HepG2 (cell line): Measurements from ENCODE around the gene DLX1. TPM values are rescaled to one million over a fixed set of nuclear protein-coding genes. Genes with fewer than 3 reads are reported as not detected.

Source experiments
- AHR ChIP-seq: IDR thresholded peaks from 2 replicates; pipeline ENCODE4 v1.6.1; 2018; ENCODE audit warnings: missing genetic modification reagents, missing compliant biosample characterization
- ATRX ChIP-seq: sonication (generic); formaldehyde crosslinking; IDR thresholded peaks from 2 replicates; pipeline ENCODE4 v1.4.0; 2020; ENCODE audit warnings: missing genetic modification reagents, borderline replicate concordance
- BRCA1 ChIP-seq: sonication (generic); formaldehyde crosslinking; IDR thresholded peaks from 2 replicates; pipeline ENCODE4 v1.4.0; 2020; ENCODE audit warnings: missing genetic modification reagents
- DZIP1 ChIP-seq: sonication (generic); formaldehyde crosslinking; IDR thresholded peaks from 2 replicates; pipeline ENCODE4 v1.5.0; 2020; ENCODE audit warnings: mild to moderate bottlenecking, missing genetic modification reagents
- ESRRA ChIP-seq: sonication (generic); formaldehyde crosslinking; IDR thresholded peaks from 2 replicates; pipeline ENCODE4 v1.5.1; 2020; ENCODE audit warnings: mild to moderate bottlenecking, low read depth, missing genetic modification reagents
- HDAC2 ChIP-seq: sonication (generic); formaldehyde crosslinking; IDR thresholded peaks from 2 replicates; pipeline ENCODE4 v1.4.0; 2020; ENCODE audit warnings: missing genetic modification reagents
- HOXD1 ChIP-seq: sonication (generic); formaldehyde crosslinking; IDR thresholded peaks from 2 replicates; pipeline ENCODE4 v1.5.0; 2020; ENCODE audit warnings: missing genetic modification reagents
- KDM1A ChIP-seq: IDR thresholded peaks from 2 replicates; pipeline ENCODE4 v1.6.1; 2016; ENCODE audit warnings: missing compliant biosample characterization
- MATR3 ChIP-seq: sonication (generic); formaldehyde crosslinking; IDR thresholded peaks from 2 replicates; pipeline ENCODE4 v1.4.0; 2020; ENCODE audit warnings: missing genetic modification reagents
- MXD1 ChIP-seq: sonication (generic); formaldehyde crosslinking; IDR thresholded peaks from 2 replicates; pipeline ENCODE4 v1.4.0; 2020; ENCODE audit warnings: mild to moderate bottlenecking, missing genetic modification reagents
- MYC ChIP-seq: sonication (generic); formaldehyde crosslinking; IDR thresholded peaks from 2 replicates; pipeline ENCODE4 v1.9.0; 2021; ENCODE audit warnings: missing genetic modification reagents, borderline replicate concordance
- NCOA1 ChIP-seq: sonication (generic); formaldehyde crosslinking; IDR thresholded peaks from 2 replicates; pipeline ENCODE4 v1.9.0; 2021; ENCODE audit warnings: missing genetic modification reagents
- NFIC ChIP-seq: IDR thresholded peaks from 2 replicates; pipeline ENCODE4 v1.6.1; 2012; ENCODE audit warnings: mild to moderate bottlenecking, low read length, inconsistent platforms
- PAWR ChIP-seq: sonication (generic); formaldehyde crosslinking; IDR thresholded peaks from 2 replicates; pipeline ENCODE4 v1.4.0; 2020; ENCODE audit warnings: missing genetic modification reagents, mild to moderate bottlenecking, borderline replicate concordance
- PBX2 ChIP-seq: IDR thresholded peaks from 2 replicates; pipeline ENCODE4 v1.6.1; 2016; ENCODE audit warnings: control low read depth
- PREB ChIP-seq: sonication (generic); formaldehyde crosslinking; IDR thresholded peaks from 2 replicates; pipeline ENCODE4 v1.4.0; 2020; ENCODE audit warnings: missing genetic modification reagents
- RARG ChIP-seq: sonication (generic); formaldehyde crosslinking; IDR thresholded peaks from 2 replicates; pipeline ENCODE4 v1.4.0; 2020; ENCODE audit warnings: low read depth, mild to moderate bottlenecking, missing genetic modification reagents
- RNF2 ChIP-seq: fragments of 450-650 bp; conservative IDR thresholded peaks from 2 replicates; pipeline ENCODE4 v1.6.1; 2016; ENCODE audit warnings: low read depth
- SALL1 ChIP-seq: sonication (generic); formaldehyde crosslinking; IDR thresholded peaks from 2 replicates; pipeline ENCODE4 v1.8.0; 2022; ENCODE audit warnings: mild to moderate bottlenecking, missing genetic modification reagents
- SNAI1 ChIP-seq: sonication (generic); formaldehyde crosslinking; IDR thresholded peaks from 2 replicates; pipeline ENCODE4 v1.5.0; 2020; ENCODE audit warnings: mild to moderate bottlenecking, missing genetic modification reagents, borderline replicate concordance
- SRSF9 ChIP-seq: fragments of 200-400 bp; formaldehyde crosslinking; IDR thresholded peaks from 2 replicates; pipeline ENCODE4 v1.6.1; 2018; ENCODE audit warnings: borderline replicate concordance, mild to moderate bottlenecking, low read depth, low read length; ENCODE audit not compliant: insufficient read depth, poor library complexity, severe bottlenecking
- THAP8 ChIP-seq: sonication (generic); formaldehyde crosslinking; IDR thresholded peaks from 2 replicates; pipeline ENCODE4 v1.5.1; 2020; ENCODE audit warnings: missing genetic modification reagents, mild to moderate bottlenecking, borderline replicate concordance
- ZNF446 ChIP-seq: sonication (generic); formaldehyde crosslinking; IDR thresholded peaks from 2 replicates; pipeline ENCODE4 v1.5.0; 2020; ENCODE audit warnings: mild to moderate bottlenecking, missing genetic modification reagents
- ZNF496 ChIP-seq: sonication (generic); formaldehyde crosslinking; IDR thresholded peaks from 2 replicates; pipeline ENCODE4 v1.8.1; 2023; ENCODE audit warnings: mild to moderate bottlenecking, moderate library complexity, missing genetic modification reagents; ENCODE audit not compliant: insufficient replicate concordance
- polyA plus RNA-seq, 8 experiments: library from polyadenylated mRNA; depleted of rRNA in 3 of 8; stranded (reverse) in 7 of 8; unstranded in 1 of 8; fragments of >200 nt; fragmentation: Illumina TruSeq in 4 of 8; extraction: Trizol in 4 of 8; gene quantifications; 2 replicates each; pipeline versions ENCODE4 v1.2.1 to v1.2.3, GENCODE V29; 2011 to 2016; ENCODE audit warnings: low read depth in 4 of 8, missing spikeins in 1 of 8, mixed read lengths in 1 of 8; ENCODE audit not compliant: insufficient read depth in 1 of 8
- total RNA-seq, 5 experiments: library from RNA; depleted of rRNA; stranded (reverse); fragments of >200 nt; fragmentation: Illumina TruSeq; extraction: Trizol; gene quantifications; 2 replicates each; pipeline ENCODE4 v1.2.3, GENCODE V29; 2016; ENCODE audit warnings: low read depth in 1 of 5

DLX1 gene
- total and polyA plus RNA-seq, 2 of the 13 experiments (the other 11 are each of a cell fraction or from before 2014, with no cell fraction given), result 0.18 to 0.86 TPM

- TF ChIP-seq THAP8 (CRISPR knock-in tag) (no peak), PAWR (0 out of 2 replicates have a peak, but pooled peaks have one; percentile 48), ZNF446 (no peak), MXD1 (CRISPR knock-in tag) (no peak), RARG (no peak), SNAI1 (no peak), SRSF9 (no peak), AHR (CRISPR knock-in tag) (no peak), ESRRA (CRISPR knock-in tag) (no peak), MYC (CRISPR knock-in tag) (peak; percentile 20; the same call in 1 of the 2 replicates), RNF2 (no peak), KDM1A (CRISPR knock-in tag) (peak; percentile 37; the same call in 1 of the 2 replicates), MATR3 (no peak), SALL1 (peak; percentile 96), ZNF496 (CRISPR knock-in tag) (no peak), BRCA1 (CRISPR knock-in tag) (no peak), ATRX (no peak), NCOA1 (CRISPR knock-in tag) (no peak), NFIC (peak; percentile 99), PBX2 (CRISPR knock-in tag) (peak; percentile 17; the same call in 1 of the 2 replicates), DZIP1 (CRISPR knock-in tag) (no peak), HDAC2 (peak; percentile 97), PREB (CRISPR knock-in tag) (no peak), HOXD1 (CRISPR knock-in tag) (peak; percentile 81; the same call in 1 of the 2 replicates)
Observed at GRCh38 chr2:172052000-172052983, 33.0 kb upstream of the DLX1 start (continued).
